Skin epidermis (tissue), 12 donors: ENCODE results near the gene KRTAP23-1.

Experiments used
- H3K27ac ChIP-seq, 21 experiments: fragments of 200-600 bp; sonication (generic) in 11 of 21; one replicate each; pipeline ENCODE4 v1.5.0; 2020; ENCODE audit warnings: mild to moderate bottlenecking in 3 of 21, inconsistent platforms in 2 of 21, moderate library complexity in 2 of 21
- H3K4me3 ChIP-seq, 7 experiments: fragments of 200-600 bp; sonication (generic) in 2 of 7; one replicate each; pipeline ENCODE4 v1.5.0; 2020; ENCODE audit warnings: inconsistent platforms in 2 of 7, mild to moderate bottlenecking in 2 of 7, moderate library complexity in 1 of 7

Gene KRTAP23-1

DNA sequence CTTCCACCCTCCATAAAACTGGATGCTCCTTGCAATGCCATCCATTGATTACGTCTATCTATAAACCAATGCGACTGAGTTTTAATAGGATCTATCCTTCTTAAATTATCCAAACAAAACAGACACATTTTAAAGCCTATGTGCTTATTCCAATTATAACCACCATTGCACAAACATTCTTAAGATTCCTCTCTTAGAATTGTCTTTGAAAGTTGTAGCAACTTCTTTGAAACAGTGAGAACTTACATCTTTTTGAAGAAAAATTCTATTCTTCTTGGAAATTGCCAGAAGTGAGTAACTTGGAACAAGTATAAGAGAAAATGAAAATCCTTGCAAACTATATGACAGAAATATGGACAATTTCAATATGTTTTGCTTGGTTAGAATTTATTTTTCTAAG, 28.2 kb downstream of the KRTAP23-1 start, which contains the start of gene KRTAP26-1:
TSS of gene KRTAP26-1 (minus strand) at position 101 of the 400 bp plus-strand sequence. CDS start 280 bp downstream, outside the sequence.
- H3K27ac ChIP-seq = no peak within 1 kb of the TSS
- H3K4me3 ChIP-seq = no peak within 1 kb of the TSS

DNA sequence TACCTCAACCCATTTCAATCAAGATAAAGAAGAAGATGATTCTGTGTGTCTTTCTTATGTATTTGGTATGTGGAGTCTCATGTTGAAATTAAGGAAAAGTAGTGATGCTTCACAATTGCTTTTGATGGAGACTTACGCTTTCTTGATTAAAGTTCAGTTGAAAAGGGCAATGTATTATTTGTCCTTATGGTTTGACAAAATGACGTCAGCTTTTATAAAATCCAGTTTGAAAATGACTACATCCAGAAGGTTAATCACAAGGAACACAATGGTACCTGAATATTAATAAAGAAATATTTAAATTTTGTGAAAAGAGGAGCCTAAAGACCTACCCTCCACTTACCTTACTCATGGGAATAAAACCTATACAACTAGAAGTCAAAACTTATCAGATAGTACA, 32.7 kb downstream of the KRTAP23-1 start:
- no peak overlapping the region for H3K4me3 ChIP-seq

DNA sequence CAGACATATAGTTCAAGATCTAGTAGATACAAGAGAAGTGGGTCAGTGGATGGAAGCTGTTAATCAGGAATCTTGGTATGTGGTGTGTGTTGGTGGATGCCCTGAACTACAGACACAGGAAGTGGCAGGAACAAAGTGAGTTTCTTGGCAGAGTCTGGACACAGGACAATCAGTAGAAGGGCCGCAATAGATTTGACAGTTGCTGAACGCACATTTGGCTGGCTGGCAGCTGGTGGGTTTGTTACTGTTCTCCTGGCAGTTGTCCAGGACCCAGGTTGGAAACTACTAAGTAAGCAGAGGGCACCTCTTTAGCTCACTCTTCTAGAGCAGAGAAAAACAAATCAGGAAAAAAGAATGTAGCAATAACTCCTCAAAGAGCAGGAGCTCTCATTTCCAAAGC, 41.5 kb downstream of the KRTAP23-1 start:
- Histone ChIP-seq H3K4me3 (no peak overlapping the region), H3K27ac (no peak overlapping the region)

More for the DNA sequence above, 32.7 kb downstream of the KRTAP23-1 start:
- no peak overlapping the region for H3K27ac ChIP-seq

DNA sequence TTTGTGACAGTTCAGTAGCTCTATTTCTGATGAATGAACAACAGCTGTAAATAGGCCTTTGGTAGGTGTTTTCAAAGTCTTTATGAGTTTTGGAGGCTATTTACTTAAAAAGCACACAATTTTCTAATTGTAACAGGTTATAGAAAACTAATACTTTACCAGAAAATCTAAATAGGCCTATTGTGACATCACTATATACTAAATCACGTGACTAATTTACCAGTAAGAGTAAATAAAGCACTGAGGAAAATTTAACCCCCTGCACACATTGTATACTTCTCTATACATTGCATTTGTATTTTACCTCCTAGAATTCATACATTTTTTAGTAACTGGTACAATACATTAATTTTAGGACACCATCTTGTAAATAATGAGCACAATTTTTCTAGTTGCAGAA, 43.3 kb downstream of the KRTAP23-1 start:
- Histone ChIP-seq H3K4me3 (no peak overlapping the region), H3K27ac (no peak overlapping the region)
